ENCODE measurements around the gene OR1J2.
"Not testable (repeated sequence)": the region's sequence is repeated elsewhere in the genome, so short reads cannot be mapped to it uniquely, and the experiment has no call there.

Gene OR1J2

DNA sequence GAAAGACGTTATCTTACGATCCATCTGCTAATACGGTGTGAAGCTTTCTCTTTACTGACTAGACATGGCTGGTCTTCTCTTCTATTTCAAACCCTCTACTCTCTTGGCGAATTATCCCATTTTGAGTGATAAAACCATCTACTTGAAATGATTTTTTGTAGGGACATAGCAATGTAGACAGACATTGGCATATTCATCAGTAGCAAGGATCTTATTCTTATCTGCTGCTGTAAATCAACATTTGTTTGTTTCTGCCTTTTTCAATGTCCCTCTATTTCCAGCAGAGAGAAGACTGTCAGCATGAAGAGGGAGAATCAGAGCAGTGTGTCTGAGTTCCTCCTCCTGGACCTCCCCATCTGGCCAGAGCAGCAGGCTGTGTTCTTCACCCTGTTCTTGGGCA, 8.2 kb downstream of the OR1J2 start, which contains the start of gene OR1J4:
TSS of gene OR1J4 (plus strand) at position 301 of the 400 bp plus-strand sequence. CDS start at position 301, 0 bp downstream.
- DNase-seq (ENCODE audit: low read depth), result no peak
- TF ChIP-seq, protein P1, sequence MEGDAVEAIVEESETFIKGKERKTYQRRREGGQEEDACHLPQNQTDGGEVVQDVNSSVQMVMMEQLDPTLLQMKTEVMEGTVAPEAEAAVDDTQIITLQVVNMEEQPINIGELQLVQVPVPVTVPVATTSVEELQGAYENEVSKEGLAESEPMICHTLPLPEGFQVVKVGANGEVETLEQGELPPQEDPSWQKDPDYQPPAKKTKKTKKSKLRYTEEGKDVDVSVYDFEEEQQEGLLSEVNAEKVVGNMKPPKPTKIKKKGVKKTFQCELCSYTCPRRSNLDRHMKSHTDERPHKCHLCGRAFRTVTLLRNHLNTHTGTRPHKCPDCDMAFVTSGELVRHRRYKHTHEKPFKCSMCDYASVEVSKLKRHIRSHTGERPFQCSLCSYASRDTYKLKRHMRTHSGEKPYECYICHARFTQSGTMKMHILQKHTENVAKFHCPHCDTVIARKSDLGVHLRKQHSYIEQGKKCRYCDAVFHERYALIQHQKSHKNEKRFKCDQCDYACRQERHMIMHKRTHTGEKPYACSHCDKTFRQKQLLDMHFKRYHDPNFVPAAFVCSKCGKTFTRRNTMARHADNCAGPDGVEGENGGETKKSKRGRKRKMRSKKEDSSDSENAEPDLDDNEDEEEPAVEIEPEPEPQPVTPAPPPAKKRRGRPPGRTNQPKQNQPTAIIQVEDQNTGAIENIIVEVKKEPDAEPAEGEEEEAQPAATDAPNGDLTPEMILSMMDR (IDR thresholded peaks at IDR 0.05; ENCODE audit: control insufficient read depth, extremely low read depth, insufficient read depth), result no peak
- H3K4me3 ChIP-seq (ENCODE audit: low read depth, low read length), result no peak within 1 kb of the TSS

GRCh38 chr9:122519376-122519775, 8.8 kb downstream of the OR1J2 start:
- no peak overlapping the region for H3K4me3 ChIP-seq (ENCODE audit: low read depth, low read length)
- no peak for DNase-seq (ENCODE audit: low read depth)
- TF ChIP-seq, protein P1 (IDR thresholded peaks at IDR 0.05; ENCODE audit: control insufficient read depth, extremely low read depth, insufficient read depth), result no peak

- TF ChIP-seq, protein P1 (IDR thresholded peaks at IDR 0.05; ENCODE audit: control insufficient read depth, extremely low read depth, insufficient read depth), result no peak
- no peak for DNase-seq (ENCODE audit: low read depth)
- H3K4me3 ChIP-seq (ENCODE audit: low read depth, low read length), result no peak overlapping the region
Observed at GRCh38 chr9:122526602-122527001, 16.0 kb downstream of the OR1J2 start.

DNA sequence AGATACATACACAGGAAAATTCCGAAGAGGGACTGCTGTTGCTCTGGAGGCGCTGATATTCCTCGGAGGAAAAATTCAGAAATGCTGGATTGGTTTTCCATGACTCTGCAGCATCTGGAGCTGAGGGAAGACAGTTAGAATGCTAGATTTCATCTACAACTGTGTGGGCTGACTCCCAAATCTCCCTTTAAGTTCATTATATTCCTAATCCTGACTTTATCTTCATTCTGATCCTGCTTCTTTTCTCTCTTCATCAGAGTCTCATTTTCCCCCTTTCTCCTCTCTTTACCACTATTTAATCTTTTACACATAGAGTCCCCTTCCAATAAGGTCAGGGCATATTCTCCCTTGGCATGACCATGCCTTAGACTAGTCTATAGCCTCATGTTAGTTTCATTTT, 16.6 kb downstream of the OR1J2 start, which contains the start of gene OR1N1:
TSS of gene OR1N1 (minus strand) at position 101 of the 400 bp plus-strand sequence. CDS start at position 101, 0 bp downstream.
- H3K4me3 ChIP-seq (ENCODE audit: low read depth, low read length), result no peak within 1 kb of the TSS
- TF ChIP-seq, protein P1 (IDR thresholded peaks at IDR 0.05; ENCODE audit: control insufficient read depth, extremely low read depth, insufficient read depth), result no peak
- DNase-seq (ENCODE audit: low read depth), result no peak

DNA sequence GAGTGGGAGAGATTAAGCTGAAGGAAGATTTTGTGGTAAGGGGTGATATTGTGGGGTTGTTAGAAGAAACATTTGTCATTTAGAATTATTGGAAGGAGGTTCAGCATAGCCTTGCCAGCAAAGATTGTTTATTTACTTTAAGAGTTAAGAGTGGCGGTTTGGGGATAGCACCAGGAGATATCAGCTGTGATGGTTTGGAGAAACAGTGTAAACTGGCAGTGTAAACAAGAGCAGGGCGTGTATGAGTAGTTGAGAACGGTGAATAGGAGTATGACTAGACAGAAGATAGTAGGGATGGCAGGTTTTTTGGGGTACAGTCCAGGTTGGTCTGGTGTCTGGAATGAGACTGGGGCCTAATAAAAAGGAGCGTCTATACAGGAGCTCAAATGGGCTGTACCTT, 20.6 kb downstream of the OR1J2 start:
- DNase-seq (ENCODE audit: low read depth); H3K4me3 ChIP-seq (ENCODE audit: low read depth, low read length): not testable (repeated sequence)

- TF ChIP-seq, protein P1 (IDR thresholded peaks at IDR 0.05; ENCODE audit: control insufficient read depth, extremely low read depth, insufficient read depth), result no peak
- H3K4me3 ChIP-seq (ENCODE audit: low read depth, low read length), result no peak overlapping the region
- DNase-seq (ENCODE audit: low read depth), result no peak
Observed at GRCh38 chr9:122536134-122536533, 25.5 kb downstream of the OR1J2 start.

GRCh38 chr9:122537066-122537465, 26.5 kb downstream of the OR1J2 start:
- H3K4me3 ChIP-seq (ENCODE audit: low read depth, low read length); DNase-seq (ENCODE audit: low read depth): not testable (repeated sequence)

DNA sequence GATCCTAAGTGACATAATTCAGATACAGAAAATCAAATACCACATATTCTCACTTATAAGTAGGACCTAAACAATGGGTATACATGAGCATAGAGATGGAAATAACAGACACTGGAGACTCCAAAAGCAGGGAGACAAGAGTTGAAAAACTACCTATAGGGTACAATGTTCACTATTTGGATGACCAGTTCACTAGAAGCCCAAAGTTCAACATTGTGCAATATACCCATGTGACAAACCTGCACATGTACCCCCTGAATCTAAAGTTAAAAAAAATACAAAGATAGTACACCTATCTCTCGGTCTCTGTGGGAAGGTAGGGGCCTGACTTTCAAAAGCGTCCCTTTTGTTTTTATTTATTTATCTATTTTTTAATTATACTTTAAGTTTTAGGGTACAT, 28.2 kb downstream of the OR1J2 start:
- DNase-seq (ENCODE audit: low read depth), result no peak
- H3K4me3 ChIP-seq (ENCODE audit: low read depth, low read length), result no peak overlapping the region
- TF ChIP-seq, protein P1 (IDR thresholded peaks at IDR 0.05; ENCODE audit: control insufficient read depth, extremely low read depth, insufficient read depth), result no peak

Measured in LNCaP clone FGC (cell line).